ENCODE data around the gene PROSER2. TPM values are rescaled to one million over a fixed set of nuclear protein-coding genes. Genes with fewer than 3 reads are reported as not detected.
A peak's percentile ranks its signal among the peaks of the same experiment; 100 is the strongest.

The PROSER2 gene
- total and polyA plus RNA-seq, 9 of the 15 experiments (the other 6 are each of a cell fraction or from before 2014, with no cell fraction given) = 0.62 to 14.8 (median 2.9) TPM

- ATAC-seq (no peak), FAIRE-seq (no peak), DNase-seq (ENCODE audit: extremely low read depth in 1 of 4, low spot score in 3 of 4) (no peak)
- intact Hi-C loops (cut with micrococcal nuclease) = no loop called here
- ChIA-PET POLR2A (interaction anchor here (1.3 kb wide), 1 partner anchor 10 kb away, joined by 3 read pairs; no protein-coding TSS in a partner anchor), CTCF (ENCODE audit: low intra/inter-chr PET ratio) (no interaction called here)
- Histone ChIP-seq H3K4me1 (replicated peaks in 1 of 2; ENCODE audit: control insufficient read depth in 2 of 2, insufficient read depth in 2 of 2, low read length in 2 of 2) (peaks cover 0 to 4% of the 10 kb centered on the region in 2 experiments; a peak in 1 of 5 replicates), H3K9me1 (ENCODE audit: control insufficient read depth, insufficient read depth, low read length) (no peaks in the 10 kb centered on the region), H3K27me3 (ENCODE audit: control insufficient read depth in 2 of 2, insufficient read depth in 2 of 2, low read length in 2 of 2) (peaks cover 19 to 37% of the 10 kb centered on the region in 2 experiments; a peak in 4 of 5 replicates), H2AFZ (ENCODE audit: low read depth, low read length) (no peak overlapping the region), H3K4me2 (ENCODE audit: insufficient read depth, low read length) (no peak overlapping the region), H3K4me3 (no peak overlapping the region), H3K79me2 (ENCODE audit: control insufficient read depth, insufficient read depth, low read length) (no peaks in the 10 kb centered on the region), H3K27ac (ENCODE audit: extremely low read depth, low read depth, low read length) (no peak overlapping the region), H3K9me3 (replicated peaks; ENCODE audit: control insufficient read depth, insufficient read depth, low read depth, low read length) (no peaks in the 10 kb centered on the region; the same call in 1 of the 2 replicates), H3K36me3 (ENCODE audit: control insufficient read depth, insufficient read depth, low read length) (no peaks in the 10 kb centered on the region), H4K20me1 (replicated peaks; ENCODE audit: control insufficient read depth, insufficient read depth, low read length) (no peaks in the 10 kb centered on the region), H3K9ac (ENCODE audit: insufficient read depth in 1 of 2, low read depth in 2 of 2, low read length in 2 of 2) (0 out of 4 replicates have a peak overlapping the region, but pooled peaks of 1 of the 2 experiments have one; percentile 29)
- BruUV-seq (replicated peaks) = no TSS peak
- 16% methylated on average over 6 of the region's 6 CpGs for WGBS (ENCODE audit: insufficient coverage, low coverage, missing lambda C conversion rate)
- in situ Hi-C loops (cut with MboI) = loop anchor here (25.0 kb wide), 1 partner anchor 931 kb away; no protein-coding TSS in a partner anchor
- no peak for TF ChIP-seq ZKSCAN8 (CRISPR knock-in tag; IDR thresholded peaks at IDR 0.05)
- TF ChIP-seq NFXL1 (CRISPR knock-in tag; IDR thresholded peaks at IDR 0.05) = no peak
- TF ChIP-seq CREM (IDR thresholded peaks at IDR 0.05; ENCODE audit: low read depth) = no peak
- TF ChIP-seq FOXK1 (CRISPR knock-in tag; IDR thresholded peaks at IDR 0.05; ENCODE audit: borderline replicate concordance) = no peak
- no peak for TF ChIP-seq LCOR (CRISPR knock-in tag; IDR thresholded peaks at IDR 0.05)
- TF ChIP-seq MCM5 (IDR thresholded peaks at IDR 0.05; ENCODE audit: low read depth) = no peak
- TF ChIP-seq FOXJ3 (CRISPR knock-in tag; IDR thresholded peaks at IDR 0.05) = no peak
- no peak for TF ChIP-seq ZNF408 (CRISPR knock-in tag; IDR thresholded peaks at IDR 0.05; ENCODE audit: low read depth)
- TF ChIP-seq PCBP2 (IDR thresholded peaks at IDR 0.05; ENCODE audit: low read depth, low read length, poor library complexity, severe bottlenecking) = no peak
- TF ChIP-seq JUND (IDR thresholded peaks at IDR 0.05; ENCODE audit: borderline replicate concordance, low read depth, low read length) = no peak
- TF ChIP-seq JUND (tag; IDR thresholded peaks at IDR 0.05; ENCODE audit: borderline replicate concordance, low read depth, low read length) = no peak
- no peak for TF ChIP-seq ZNF780A (CRISPR knock-in tag; IDR thresholded peaks at IDR 0.05)
- TF ChIP-seq LARP7 (IDR thresholded peaks at IDR 0.05) = no peak
- TF ChIP-seq TCFL5 (CRISPR knock-in tag; conservative IDR thresholded peaks at IDR 0.05) = no peak
Measured at GRCh38 chr10:11781114-11781513, 42.0 kb upstream of the PROSER2 start.
